Stomach smooth muscle (tissue), 2 donors: ENCODE data around the gene THYN1.

ENCODE experiments used
- H3K27ac ChIP-seq: one replicate; pipeline ENCODE4 v1.7.0; 2013; ENCODE audit warnings: mild to moderate bottlenecking, low read length, inconsistent platforms
- H3K27me3 ChIP-seq, 2 donors: one replicate each; pipeline ENCODE4 v1.7.0; 2013; ENCODE audit warnings: low read length in 2 of 2; ENCODE audit not compliant: insufficient read depth in 2 of 2, control insufficient read depth in 1 of 2
- H3K36me3 ChIP-seq, 2 donors: one replicate each; pipeline ENCODE4 v1.7.0; 2013; ENCODE audit warnings: low read length in 2 of 2; ENCODE audit not compliant: control insufficient read depth in 2 of 2, insufficient read depth in 2 of 2
- H3K4me1 ChIP-seq: one replicate; pipeline ENCODE4 v1.7.0; 2013; ENCODE audit warnings: low read length; ENCODE audit not compliant: control insufficient read depth, insufficient read depth
- H3K4me3 ChIP-seq, 2 donors: one replicate each; pipeline ENCODE4 v1.7.0; 2013; ENCODE audit warnings: low read length in 2 of 2
- H3K9ac ChIP-seq, 2 donors: one replicate each; pipeline ENCODE4 v1.7.0; 2013; ENCODE audit warnings: low read length in 2 of 2, mild to moderate bottlenecking in 1 of 2
- H3K9me3 ChIP-seq, 2 donors: one replicate each; pipeline ENCODE4 v1.7.0; 2013; ENCODE audit warnings: low read length in 2 of 2; ENCODE audit not compliant: control insufficient read depth in 2 of 2
- donor health status: healthy.
- donor health status: Pancreatic carcinoma.

The THYN1 gene

DNA sequence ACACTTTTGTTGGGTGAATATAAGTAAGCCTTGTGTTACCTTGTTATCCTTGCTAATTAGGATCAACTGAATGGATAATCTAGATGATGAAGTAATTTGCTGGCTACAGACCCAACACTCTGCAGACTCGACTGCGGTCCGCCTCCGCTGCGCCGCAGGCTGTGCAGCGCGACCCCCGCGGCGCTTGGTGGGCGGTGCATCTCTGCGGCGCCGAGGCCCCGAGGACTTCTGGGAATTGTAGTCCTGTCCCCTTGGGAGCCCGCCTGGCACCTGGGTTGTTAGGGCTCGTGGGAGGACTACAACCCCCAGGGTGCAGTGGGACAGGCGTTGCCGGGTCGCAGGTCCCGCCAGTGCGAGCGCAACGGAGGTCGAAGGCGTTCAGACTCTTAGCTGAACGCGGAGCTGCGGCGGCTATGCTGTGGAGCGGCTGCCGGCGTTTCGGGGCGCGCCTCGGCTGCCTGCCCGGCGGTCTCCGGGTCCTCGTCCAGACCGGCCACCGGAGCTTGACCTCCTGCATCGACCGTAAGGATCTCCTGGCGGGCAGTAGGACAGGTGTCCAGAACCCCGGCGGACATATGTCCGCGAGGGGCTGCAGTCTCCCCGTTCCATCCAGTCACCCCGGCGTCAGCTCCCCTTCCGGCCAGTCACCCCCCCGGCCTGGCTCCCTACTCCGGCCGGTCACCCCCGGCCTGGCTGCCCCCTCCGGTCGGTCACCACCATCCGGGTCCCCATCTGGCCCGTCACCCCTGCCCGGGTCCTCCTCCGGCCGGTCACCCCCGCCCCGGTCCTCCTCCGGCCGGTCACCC is at the start of gene THYN1, which contains the start of gene ACAD8:
Gene THYN1, minus strand, starts transcription at position 165 of the 806 bp plus-strand sequence. CDS start 470 bp downstream, outside the sequence.
Gene ACAD8, plus strand, starts transcription at position 381 of the 806 bp plus-strand sequence. Its CDS starts 33 bp downstream, at position 414.
- Histone ChIP-seq H3K4me3 (peak within 1 kb of the TSS; percentile 89 to 99), H3K9ac (peak within 1 kb of the TSS; percentile 63 to 83), H3K27ac (peak within 1 kb of the TSS; percentile 75), H3K4me1 (peaks cover 6% of the 10 kb centered on the region), H3K9me3 (no peaks in the 10 kb centered on the region), H3K27me3 (no peaks in the 10 kb centered on the region), H3K36me3 (peaks cover 28 to 30% of the 10 kb centered on the region in 2 donors)

DNA sequence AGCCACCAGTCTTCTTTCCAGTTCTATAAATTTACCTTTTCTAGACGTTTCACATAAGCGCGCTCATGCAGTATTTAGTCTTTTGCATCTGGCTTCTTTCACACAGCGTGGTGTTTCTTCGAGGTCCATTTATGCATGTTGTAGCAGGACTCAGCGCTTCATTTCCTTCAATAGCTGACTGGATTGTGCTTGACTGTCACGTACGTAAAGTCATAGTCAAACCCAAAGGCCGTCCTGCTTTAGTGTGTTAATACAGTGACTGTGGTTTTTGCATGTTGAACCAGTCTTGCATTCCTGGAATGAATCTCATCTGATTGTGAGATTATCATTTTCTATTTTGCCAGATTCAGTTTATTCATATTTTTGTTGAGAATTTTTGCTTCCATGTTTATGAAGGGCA is 41.5 kb upstream of the THYN1 start:
- no peaks in the 10 kb centered on the region for H3K4me1 ChIP-seq
- H3K9me3 ChIP-seq: no peaks in the 10 kb centered on the region
- no peaks in the 10 kb centered on the region for H3K27me3 ChIP-seq
- no peaks in the 10 kb centered on the region for H3K36me3 ChIP-seq
- H3K27ac ChIP-seq: no peak overlapping the region
- H3K4me3 ChIP-seq: no peak overlapping the region
- H3K9ac ChIP-seq: no peak overlapping the region

DNA sequence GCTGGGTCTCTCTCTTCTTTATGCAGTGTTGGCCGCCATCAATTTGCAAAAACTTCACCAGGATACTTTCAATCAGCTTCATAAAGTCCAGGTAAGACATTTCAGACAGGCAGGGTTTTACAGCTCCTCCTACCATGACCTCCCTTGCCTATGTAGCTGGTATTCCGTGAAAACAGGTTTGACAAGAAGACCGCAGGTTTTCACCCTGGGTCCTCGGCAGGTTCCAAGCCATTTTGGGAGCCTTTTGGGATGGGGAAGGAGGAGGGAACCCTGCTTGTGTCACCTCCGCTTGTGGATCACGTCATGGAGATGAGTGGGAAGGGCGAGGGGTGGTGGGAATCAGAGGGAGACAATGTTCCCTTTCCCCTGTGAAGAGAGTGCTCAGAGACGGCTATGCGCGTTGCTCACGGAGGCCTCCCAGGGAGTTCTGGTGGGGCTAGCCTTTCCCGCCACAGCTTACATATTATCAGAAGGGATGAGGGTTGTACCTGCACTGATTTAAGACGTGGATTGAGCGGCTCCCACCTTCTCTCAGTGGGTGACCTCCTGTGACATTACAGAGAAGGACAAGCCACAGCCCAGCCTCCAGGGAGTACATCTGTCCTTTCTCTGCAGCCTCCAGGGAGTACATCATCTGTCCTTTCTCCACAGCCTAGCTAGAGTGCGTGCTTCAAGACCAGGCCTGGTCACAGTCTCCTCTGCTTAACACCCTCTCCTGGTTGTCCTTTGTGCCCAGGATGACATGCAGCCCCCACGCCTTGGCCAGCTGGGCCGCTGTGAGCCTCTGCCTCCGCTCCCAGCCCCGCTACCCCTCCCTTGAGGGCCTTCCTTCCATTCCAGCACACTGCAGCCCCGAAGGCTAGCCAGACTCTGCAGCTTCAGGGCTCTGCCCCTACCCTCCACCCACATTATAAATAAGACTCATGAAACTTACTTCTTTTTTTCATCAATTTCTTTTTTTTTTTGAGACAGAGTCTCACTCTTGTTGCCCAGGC is 40.3 kb upstream of the THYN1 start:
- Histone ChIP-seq H3K4me1 (no peaks in the 10 kb centered on the region), H3K9ac (no peak overlapping the region), H3K27me3 (no peaks in the 10 kb centered on the region), H3K9me3 (no peaks in the 10 kb centered on the region), H3K4me3 (no peak overlapping the region), H3K27ac (no peak overlapping the region), H3K36me3 (no peaks in the 10 kb centered on the region)

DNA sequence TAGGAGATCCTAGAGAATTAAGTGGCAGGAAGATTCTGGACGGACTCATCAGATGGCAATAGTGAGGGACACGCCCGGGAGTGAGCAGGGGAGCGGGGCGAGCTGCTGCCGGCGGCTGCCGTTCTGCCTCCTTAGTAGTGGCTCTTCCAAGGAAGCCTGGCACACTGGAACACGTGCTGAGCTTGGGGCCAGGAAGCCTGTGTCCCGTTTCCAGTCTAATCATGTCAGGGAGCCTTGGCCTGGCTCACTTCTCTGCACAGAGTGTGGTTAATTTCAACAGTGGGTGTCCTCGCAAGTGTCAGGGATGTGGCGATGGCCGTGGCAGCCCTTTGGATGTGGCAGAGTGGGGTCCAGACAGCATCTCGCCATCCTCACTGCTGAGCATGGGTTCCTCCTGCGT is 39.5 kb upstream of the THYN1 start:
- Histone ChIP-seq H3K4me1 (no peaks in the 10 kb centered on the region), H3K36me3 (no peaks in the 10 kb centered on the region), H3K4me3 (no peak overlapping the region), H3K9me3 (no peaks in the 10 kb centered on the region), H3K27me3 (no peaks in the 10 kb centered on the region), H3K27ac (no peak overlapping the region), H3K9ac (no peak overlapping the region)

DNA sequence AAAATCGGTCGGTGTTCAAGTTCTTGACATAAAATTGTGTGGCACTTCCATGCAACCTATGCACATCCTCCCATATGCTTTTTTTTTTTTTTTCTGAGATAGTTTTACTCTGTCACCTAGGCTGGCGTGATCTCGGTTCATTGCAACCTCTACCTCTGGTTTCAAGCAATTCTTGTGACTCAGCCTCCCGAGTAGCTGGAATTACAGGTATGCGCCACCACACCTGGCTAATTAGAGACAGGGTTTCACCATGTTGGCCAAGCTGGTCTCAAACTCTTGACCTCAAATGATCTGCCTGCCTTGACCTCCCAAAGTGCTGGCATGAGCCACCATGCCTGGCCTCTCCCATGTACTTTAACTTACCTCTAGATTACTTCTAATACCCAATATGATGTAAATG is 38.0 kb upstream of the THYN1 start:
- Histone ChIP-seq H3K36me3 (no peaks in the 10 kb centered on the region), H3K9ac (no peak overlapping the region), H3K4me1 (no peaks in the 10 kb centered on the region), H3K4me3 (no peak overlapping the region), H3K27ac (no peak overlapping the region), H3K9me3 (no peaks in the 10 kb centered on the region), H3K27me3 (no peaks in the 10 kb centered on the region)

DNA sequence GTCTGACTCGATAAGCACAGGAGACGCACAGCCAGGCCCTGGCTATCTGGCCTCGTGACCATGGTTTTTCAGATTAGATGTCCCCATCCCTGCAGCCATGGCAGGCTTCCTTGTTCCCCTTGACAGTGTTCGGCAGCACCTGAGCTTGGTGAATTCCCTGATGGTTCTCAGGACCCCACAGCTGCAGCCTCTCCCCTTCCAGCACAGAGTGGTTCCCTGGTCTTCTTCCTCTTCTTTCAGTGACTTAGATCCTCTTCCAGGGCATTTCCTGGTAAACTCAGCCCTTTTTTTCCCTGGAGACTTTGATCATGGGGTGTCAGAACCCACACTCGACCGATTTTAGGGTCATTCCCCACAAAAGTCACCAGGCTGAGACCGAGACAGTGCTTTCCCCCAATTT is 37.5 kb upstream of the THYN1 start:
- Histone ChIP-seq H3K4me1 (no peaks in the 10 kb centered on the region), H3K9me3 (no peaks in the 10 kb centered on the region), H3K9ac (no peak overlapping the region), H3K36me3 (no peaks in the 10 kb centered on the region), H3K27ac (no peak overlapping the region), H3K27me3 (no peaks in the 10 kb centered on the region), H3K4me3 (no peak overlapping the region)

DNA sequence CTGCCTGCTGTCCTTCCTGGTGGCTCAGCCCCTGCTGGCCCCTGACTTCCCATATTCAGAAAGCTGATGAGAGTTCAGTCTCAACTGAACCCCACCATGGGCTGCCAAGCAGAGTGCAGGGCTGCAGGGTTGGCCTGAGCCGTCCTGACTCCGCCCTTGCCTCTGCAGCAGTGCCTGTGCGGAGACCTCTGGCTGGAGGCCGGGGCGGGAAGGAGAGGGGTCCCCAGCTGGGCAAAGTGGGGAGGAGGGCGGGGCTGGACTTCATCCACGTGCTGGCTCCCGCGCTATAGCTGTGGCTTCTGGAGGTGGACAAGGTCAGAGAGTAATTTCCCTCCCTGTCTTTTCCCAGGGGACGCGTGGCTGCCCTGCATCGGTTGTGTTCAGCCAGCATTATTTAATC is 36.6 kb upstream of the THYN1 start:
- Histone ChIP-seq H3K36me3 (no peaks in the 10 kb centered on the region), H3K4me1 (no peaks in the 10 kb centered on the region)

DNA sequence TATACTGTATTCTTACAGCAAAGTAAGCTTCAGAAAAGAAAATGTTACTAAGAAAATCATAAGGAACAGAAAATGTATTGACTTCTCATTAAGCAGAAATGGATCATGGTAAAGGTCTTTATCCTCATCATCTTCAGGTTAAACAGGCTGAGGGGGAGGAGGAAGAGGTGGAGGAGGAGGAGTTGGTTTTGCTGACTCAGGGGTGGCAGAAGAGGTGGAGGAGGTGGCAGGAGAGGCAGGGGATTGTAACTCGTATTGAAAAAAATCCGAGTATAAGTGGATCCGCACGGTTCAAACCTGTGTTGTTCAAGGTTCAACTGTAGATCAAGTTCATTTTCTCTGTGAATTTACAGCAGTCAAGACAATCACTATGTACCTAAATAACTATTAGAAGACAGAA is 36.0 kb upstream of the THYN1 start:
- no peak overlapping the region for H3K9ac ChIP-seq
- no peaks in the 10 kb centered on the region for H3K4me1 ChIP-seq
- no peak overlapping the region for H3K27ac ChIP-seq
- no peak overlapping the region for H3K4me3 ChIP-seq
- no peaks in the 10 kb centered on the region for H3K27me3 ChIP-seq
- no peaks in the 10 kb centered on the region for H3K36me3 ChIP-seq
- H3K9me3 ChIP-seq: no peaks in the 10 kb centered on the region

More for the DNA sequence above, 36.6 kb upstream of the THYN1 start:
- Histone ChIP-seq H3K27me3 (no peaks in the 10 kb centered on the region), H3K27ac (no peak overlapping the region), H3K9me3 (no peaks in the 10 kb centered on the region), H3K9ac (no peak overlapping the region), H3K4me3 (no peak overlapping the region)

DNA sequence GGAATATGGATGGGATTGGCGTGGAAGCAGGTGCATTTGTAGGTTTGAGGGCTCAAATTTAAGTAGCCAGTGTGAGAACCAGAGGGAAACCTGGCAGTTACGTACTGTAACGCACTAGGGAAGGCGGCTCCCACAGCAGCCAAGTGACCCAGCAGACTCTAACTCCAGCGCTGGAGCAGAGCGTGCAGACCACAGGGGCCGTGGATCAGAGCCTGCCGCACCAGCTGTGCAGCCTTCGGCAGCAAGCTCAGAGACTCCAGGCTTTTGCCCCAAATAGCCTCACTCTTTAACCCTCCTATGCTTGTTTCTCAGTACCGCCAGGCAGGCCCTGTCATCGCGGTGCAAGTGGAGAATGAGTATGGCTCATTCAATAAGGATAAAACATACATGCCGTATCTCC is 35.3 kb upstream of the THYN1 start:
- Histone ChIP-seq H3K36me3 (no peaks in the 10 kb centered on the region), H3K4me1 (no peaks in the 10 kb centered on the region), H3K9me3 (no peaks in the 10 kb centered on the region), H3K9ac (no peak overlapping the region), H3K27ac (no peak overlapping the region), H3K27me3 (no peaks in the 10 kb centered on the region), H3K4me3 (no peak overlapping the region)

DNA sequence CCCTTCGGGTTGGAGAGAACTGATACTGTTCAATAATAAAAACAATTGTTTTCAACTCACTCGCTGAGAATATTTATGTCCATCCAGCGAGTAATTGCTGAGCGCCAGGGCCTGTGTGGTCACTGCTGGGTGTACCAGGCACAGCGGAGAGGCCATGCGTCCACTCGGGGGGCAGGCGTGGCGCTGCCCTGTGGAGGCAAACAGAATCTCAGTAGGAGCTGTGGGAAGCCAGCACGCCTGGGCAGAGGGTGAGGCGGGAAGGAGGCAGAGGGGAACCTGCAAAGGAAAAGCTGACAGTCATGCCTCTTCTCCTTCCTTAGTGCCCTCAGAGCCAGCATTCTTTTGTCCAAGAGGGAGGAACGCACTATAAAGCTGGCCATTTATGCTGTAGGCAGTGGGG is 34.4 kb upstream of the THYN1 start:
- H3K9ac ChIP-seq: no peak overlapping the region
- no peaks in the 10 kb centered on the region for H3K9me3 ChIP-seq
- no peaks in the 10 kb centered on the region for H3K4me1 ChIP-seq
- no peak overlapping the region for H3K4me3 ChIP-seq
- H3K36me3 ChIP-seq: no peaks in the 10 kb centered on the region
- H3K27me3 ChIP-seq: no peaks in the 10 kb centered on the region
- no peak overlapping the region for H3K27ac ChIP-seq
